Esophagus (tissue), 2 donors: ENCODE results near the gene PLXNC1. TPM values are rescaled to one million over a fixed set of nuclear protein-coding genes. Genes with fewer than 3 reads are reported as not detected.

Experiments used
- H3K27ac ChIP-seq, 2 donors: one replicate each; pipeline ENCODE4 v1.5.1; 2013; ENCODE audit warnings: low read depth in 2 of 2, mild to moderate bottlenecking in 2 of 2, inconsistent platforms in 1 of 2, low read length in 1 of 2, moderate library complexity in 1 of 2
- H3K27me3 ChIP-seq, 2 donors: one replicate each; pipeline ENCODE4 v1.6.1; 2013; ENCODE audit warnings: low read length in 2 of 2, control low read depth in 1 of 2, mild to moderate bottlenecking in 1 of 2; ENCODE audit not compliant: insufficient read depth in 2 of 2, control insufficient read depth in 1 of 2
- H3K36me3 ChIP-seq, 2 donors: one replicate each; pipeline ENCODE4 v1.6.1; 2013; ENCODE audit warnings: low read length in 1 of 2; ENCODE audit not compliant: control insufficient read depth in 2 of 2, insufficient read depth in 2 of 2
- H3K4me1 ChIP-seq, 2 donors: one replicate each; pipeline ENCODE4 v1.6.1; 2013; ENCODE audit warnings: low read length in 1 of 2; ENCODE audit not compliant: control insufficient read depth in 2 of 2, insufficient read depth in 2 of 2
- H3K4me3 ChIP-seq, 2 donors: one replicate each; pipeline ENCODE4 v1.5.1; 2013; ENCODE audit warnings: low read length in 2 of 2, mild to moderate bottlenecking in 2 of 2, low read depth in 1 of 2, moderate library complexity in 1 of 2
- H3K9me3 ChIP-seq, 2 donors: one replicate each; pipeline ENCODE4 v1.6.1; 2013; ENCODE audit warnings: mild to moderate bottlenecking in 2 of 2, low read depth in 1 of 2, low read length in 1 of 2, moderate library complexity in 1 of 2; ENCODE audit not compliant: control insufficient read depth in 2 of 2, insufficient read depth in 1 of 2
- WGBS, 2 donors: extraction: QIAGEN DNeasy Blood & Tissue Kit; methylation state at CpG; one replicate each; pipeline ENCODE4 v1.1.7; 2013; 5-methylcytosine and 5-hydroxymethylcytosine counted together
- polyA plus RNA-seq, 2 donors: library from polyadenylated mRNA; stranded (reverse); fragments of 200-250 nt; gene quantifications; one replicate each; pipeline ENCODE4 v1.2.3, GENCODE V29; 2013
- donor health status: healthy with polysubstance abuse.
- donor health status: Bipolar disorder and iron deficiency.

PLXNC1 gene
- polyA plus RNA-seq, 2 donors: 0.24 to 0.41 TPM

DNA sequence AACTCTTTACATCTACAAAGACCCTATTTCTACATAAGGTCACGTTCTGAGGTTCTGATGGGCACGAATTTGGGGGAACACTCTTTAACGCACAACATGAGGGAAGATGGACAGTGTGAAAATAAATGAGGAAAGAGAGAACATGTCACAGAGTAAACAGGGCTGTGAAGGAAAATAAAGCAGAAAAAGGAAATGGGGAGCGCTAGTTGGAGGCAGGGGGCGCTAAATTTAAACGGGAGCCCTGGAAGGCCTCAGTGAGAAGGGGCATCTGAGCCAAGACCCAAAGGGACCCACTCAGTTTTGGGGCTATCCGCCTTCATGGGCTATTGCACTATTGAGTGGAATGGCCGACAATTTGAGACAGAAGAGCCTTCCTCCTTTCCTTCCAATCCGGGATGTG, 50.5 kb downstream of the PLXNC1 start:
- no peak overlapping the region for H3K4me3 ChIP-seq
- H3K4me1 ChIP-seq: no peaks in the 10 kb centered on the region
- no peaks in the 10 kb centered on the region for H3K36me3 ChIP-seq
- H3K9me3 ChIP-seq: no peaks in the 10 kb centered on the region
- H3K27me3 ChIP-seq: no peaks in the 10 kb centered on the region
- WGBS, 2 donors: 77 to 78% methylated on average over 9 of the region's 9 CpGs
- no peak overlapping the region for H3K27ac ChIP-seq

DNA sequence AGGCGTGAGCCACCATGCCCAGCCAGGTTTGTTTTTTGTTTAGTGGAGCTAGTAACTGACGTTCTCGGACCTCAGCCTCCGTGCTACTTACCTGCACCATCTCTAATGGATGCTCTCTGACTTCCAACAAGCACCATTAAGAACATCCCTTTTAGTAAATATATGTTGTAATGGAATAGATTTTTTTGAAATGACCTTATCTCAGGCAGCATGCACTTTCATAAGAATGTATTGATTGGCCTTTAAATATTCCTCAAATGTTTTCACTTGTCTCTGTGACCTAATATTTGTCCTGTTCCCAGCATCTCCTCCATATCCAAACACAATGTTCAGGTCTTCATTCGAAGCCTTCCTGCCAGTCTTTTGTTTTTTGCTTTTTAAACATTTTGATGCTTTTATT, 51.7 kb downstream of the PLXNC1 start:
- no peak overlapping the region for H3K27ac ChIP-seq
- 81 to 95% methylated on average over 5 of the region's 5 CpGs for WGBS, 2 donors
- H3K27me3 ChIP-seq: no peaks in the 10 kb centered on the region
- H3K4me3 ChIP-seq: no peak overlapping the region
- no peaks in the 10 kb centered on the region for H3K36me3 ChIP-seq
- H3K9me3 ChIP-seq: no peaks in the 10 kb centered on the region
- H3K4me1 ChIP-seq: no peaks in the 10 kb centered on the region

DNA sequence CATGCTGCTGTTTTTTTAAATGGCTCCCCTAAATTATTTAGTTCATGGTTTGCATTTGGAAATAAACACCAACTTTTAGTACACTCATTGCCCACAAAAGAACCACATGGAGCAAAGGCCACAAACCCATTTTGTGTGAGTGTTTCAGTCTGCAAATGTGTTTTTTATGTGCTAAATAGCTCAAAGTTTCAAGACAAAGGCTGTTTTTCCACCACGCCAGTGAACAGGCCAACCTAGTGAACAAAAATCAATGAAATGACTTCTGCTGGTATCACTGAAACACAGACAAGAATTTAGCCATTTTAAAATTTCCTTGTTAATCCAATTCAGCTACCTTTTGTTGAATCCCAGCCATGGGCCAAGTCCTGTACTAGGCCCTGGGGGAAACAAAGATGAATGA, 52.3 kb downstream of the PLXNC1 start:
- Histone ChIP-seq H3K9me3 (no peaks in the 10 kb centered on the region), H3K36me3 (no peaks in the 10 kb centered on the region), H3K27ac (no peak overlapping the region), H3K27me3 (no peaks in the 10 kb centered on the region), H3K4me3 (no peak overlapping the region), H3K4me1 (no peaks in the 10 kb centered on the region)
- 87 to 94% methylated on average over 1 of the region's 1 CpG for WGBS, 2 donors

DNA sequence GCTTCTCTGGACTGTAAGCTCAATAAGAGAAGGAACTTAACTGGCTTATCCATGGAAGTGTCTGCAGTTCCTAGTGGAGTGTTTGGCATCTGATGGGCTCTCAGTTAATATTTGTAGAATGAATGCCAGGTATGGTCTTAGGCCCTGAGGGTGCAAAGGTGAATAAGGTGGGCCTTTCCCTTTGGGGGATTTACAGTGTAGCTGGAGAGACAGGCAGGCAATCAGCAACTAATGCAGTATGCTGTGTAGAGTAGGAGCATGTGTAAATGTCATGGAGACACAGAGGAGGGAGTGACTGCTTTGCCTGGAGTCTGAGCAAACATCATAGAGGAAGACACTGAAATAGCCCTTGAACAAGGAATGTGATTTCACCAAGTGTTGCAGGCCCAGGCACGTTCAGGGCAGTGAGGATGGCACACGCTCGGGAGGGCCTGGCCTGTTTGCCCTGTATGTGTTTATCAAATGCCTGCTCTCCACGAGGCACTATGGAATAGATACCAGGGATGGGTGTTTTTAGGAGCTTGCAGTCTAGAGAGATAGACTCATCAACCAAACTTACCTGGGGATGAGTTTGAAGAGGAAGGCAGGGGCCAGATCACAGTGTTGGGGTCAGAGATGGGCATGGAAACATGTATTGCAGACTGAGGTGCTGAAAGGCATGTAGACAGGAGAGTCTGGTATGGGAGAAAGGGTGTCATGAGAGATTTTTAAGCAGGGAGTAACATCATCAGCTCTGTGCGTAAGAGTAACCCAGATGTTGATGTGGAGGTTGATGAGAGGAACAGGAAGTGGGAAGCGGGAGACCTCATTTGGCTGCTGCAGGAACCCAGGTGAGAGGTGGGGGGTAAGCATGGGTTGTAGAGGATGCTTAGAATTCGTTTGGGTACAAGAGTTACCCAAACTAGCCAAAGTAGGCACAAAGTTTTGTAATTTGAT, 54.1 kb downstream of the PLXNC1 start:
- no peaks in the 10 kb centered on the region for H3K27me3 ChIP-seq
- no peak overlapping the region for H3K4me3 ChIP-seq
- H3K4me1 ChIP-seq: no peaks in the 10 kb centered on the region
- 70 to 72% methylated on average over 7 of the region's 7 CpGs for WGBS, 2 donors
- H3K36me3 ChIP-seq: no peaks in the 10 kb centered on the region
- H3K9me3 ChIP-seq: no peaks in the 10 kb centered on the region
- H3K27ac ChIP-seq: no peak overlapping the region

DNA sequence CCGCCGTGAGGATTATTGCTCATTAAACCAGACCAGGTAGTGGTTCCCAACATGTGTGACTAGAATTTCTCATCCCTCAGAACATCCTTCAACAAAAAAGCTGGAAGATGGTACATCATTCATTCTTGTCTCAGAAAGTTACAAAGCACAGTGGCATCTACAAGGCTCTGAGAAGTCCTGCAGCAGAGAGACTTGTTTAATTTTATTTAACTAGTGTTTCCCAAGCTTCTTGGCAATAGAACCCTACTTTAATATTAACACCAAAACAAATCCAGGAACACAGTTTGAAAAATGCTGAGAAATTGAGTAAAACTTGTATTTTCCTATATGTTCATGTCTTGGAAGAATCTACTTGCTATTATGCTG, 54.8 kb downstream of the PLXNC1 start:
- H3K9me3 ChIP-seq: no peaks in the 10 kb centered on the region
- H3K27me3 ChIP-seq: no peaks in the 10 kb centered on the region
- no peaks in the 10 kb centered on the region for H3K4me1 ChIP-seq
- 49 to 56% methylated on average over 2 of the region's 2 CpGs for WGBS, 2 donors
- no peaks in the 10 kb centered on the region for H3K36me3 ChIP-seq
- no peak overlapping the region for H3K27ac ChIP-seq
- H3K4me3 ChIP-seq: no peak overlapping the region

DNA sequence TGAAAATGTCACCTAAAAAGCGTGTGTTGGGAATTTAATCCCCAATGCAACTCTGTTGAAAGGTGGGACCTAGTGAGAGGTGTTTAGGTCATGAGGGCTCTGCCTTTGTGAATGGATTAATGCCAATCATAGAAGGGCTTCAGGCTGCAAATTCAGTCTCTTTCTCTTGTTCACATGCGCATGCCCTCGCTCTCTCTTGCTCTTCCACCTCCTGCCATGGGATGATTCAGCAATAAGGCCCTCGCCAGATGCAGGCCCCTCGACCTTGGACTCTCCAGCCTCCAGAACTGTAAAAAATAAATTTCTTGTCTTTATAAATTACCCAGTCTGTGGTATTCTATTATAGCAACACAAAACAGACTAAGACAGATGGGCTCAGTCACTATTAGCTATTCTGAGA, 55.4 kb downstream of the PLXNC1 start:
- Histone ChIP-seq H3K27ac (no peak overlapping the region), H3K9me3 (no peaks in the 10 kb centered on the region), H3K4me1 (no peaks in the 10 kb centered on the region), H3K27me3 (no peaks in the 10 kb centered on the region), H3K4me3 (no peak overlapping the region), H3K36me3 (no peaks in the 10 kb centered on the region)
- 89 to 92% methylated on average over 5 of the region's 5 CpGs for WGBS, 2 donors

DNA sequence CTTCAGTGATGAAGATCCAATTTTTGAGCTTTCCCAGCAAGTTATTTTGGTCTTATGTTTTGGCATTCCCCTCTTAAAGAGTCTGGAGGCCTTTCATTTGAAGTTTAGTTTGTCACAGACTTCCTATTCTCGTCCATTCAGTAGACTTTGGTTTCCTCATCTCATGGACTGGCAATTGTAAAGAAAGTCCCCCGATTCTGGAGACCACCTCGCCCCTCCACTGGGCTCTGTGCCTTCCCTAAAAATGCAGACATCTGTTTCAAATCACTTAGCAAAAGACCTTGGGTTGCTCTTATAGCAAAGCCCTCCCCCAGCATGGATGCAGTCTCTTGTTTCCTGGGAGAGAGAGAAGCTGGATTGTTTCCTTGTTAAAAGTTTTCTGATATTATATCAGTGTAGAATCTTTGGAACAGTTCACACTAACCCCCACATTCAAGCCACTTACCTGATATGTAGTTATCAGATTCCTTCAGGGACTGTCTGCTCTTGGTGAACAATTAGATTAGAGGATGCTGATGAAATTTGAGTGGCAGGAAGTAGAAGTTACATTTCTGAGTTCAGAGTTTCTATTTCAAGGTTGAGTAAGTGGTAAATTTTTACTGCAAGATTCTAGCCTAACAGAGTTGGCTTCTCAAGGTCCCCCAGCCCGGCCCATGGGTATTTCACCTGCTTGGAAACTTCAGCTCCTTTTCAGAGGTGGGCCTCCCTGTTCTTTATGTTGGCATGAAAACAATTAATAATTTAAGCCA, 56.3 kb downstream of the PLXNC1 start:
- Histone ChIP-seq H3K27ac (no peak overlapping the region), H3K27me3 (no peaks in the 10 kb centered on the region), H3K4me3 (no peak overlapping the region), H3K36me3 (no peaks in the 10 kb centered on the region), H3K4me1 (no peaks in the 10 kb centered on the region), H3K9me3 (no peaks in the 10 kb centered on the region)
- WGBS, 2 donors: 63 to 68% methylated on average over 4 of the region's 4 CpGs

DNA sequence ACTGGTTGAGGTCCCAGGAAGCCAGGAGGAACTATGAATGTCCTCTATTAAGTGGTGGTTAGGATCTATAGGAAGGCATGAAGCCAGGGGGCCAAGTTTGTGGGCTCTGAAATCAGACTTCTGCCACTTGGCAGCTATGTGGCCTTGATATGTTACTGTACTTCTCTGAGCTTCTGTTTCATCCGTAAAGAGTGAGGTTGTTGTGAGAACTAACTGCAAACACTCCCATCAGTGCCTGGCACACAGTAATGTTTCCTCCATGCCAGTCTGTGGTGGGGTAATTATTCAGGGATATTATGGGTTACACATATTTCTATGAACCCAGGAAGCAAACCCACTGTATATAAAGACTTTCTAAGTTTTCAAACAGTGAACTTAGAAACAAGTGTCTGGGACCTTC, 57.4 kb downstream of the PLXNC1 start:
- WGBS, 2 donors: 64 to 85% methylated on average over 1 of the region's 1 CpG
- Histone ChIP-seq H3K4me1 (no peaks in the 10 kb centered on the region), H3K27me3 (no peaks in the 10 kb centered on the region), H3K36me3 (no peaks in the 10 kb centered on the region), H3K9me3 (no peaks in the 10 kb centered on the region), H3K4me3 (no peak overlapping the region), H3K27ac (no peak overlapping the region)

DNA sequence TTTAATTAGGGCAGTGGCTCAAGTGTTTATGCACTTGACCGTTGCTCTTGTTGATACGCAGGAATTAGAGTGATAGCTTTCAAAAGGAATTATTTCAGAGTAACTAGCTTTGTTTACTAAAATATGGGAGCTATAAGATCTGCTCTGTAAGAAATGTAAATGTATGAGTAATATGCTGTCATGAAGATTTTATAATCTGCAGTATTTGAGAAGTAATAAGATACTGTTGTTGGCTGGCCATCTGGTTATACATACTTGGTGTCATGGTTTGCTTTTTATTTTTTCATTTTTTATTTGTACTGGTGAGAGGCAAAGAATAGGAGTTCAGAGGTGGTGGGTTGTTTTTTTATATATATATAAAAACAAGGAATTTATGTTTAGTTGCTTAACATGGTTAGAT, 58.5 kb downstream of the PLXNC1 start:
- H3K36me3 ChIP-seq: no peaks in the 10 kb centered on the region
- H3K27me3 ChIP-seq: no peaks in the 10 kb centered on the region
- no peaks in the 10 kb centered on the region for H3K4me1 ChIP-seq
- no peak overlapping the region for H3K27ac ChIP-seq
- 90 to 91% methylated on average over 2 of the region's 2 CpGs for WGBS, 2 donors
- no peaks in the 10 kb centered on the region for H3K9me3 ChIP-seq
- no peak overlapping the region for H3K4me3 ChIP-seq
